K562 (cell line): ENCODE measurements around the gene GET3. TPM values are rescaled to one million over a fixed set of nuclear protein-coding genes. Genes with fewer than 3 reads are reported as not detected.
A peak's percentile ranks its signal among the peaks of the same experiment; 100 is the strongest.

Experiments
- ATAC-seq: fragments of 200-7000 bp; cut with Tn5 transposase; 3 replicates; pipeline ENCODE4 v1.9.1; 2020; ENCODE audit warnings: moderate library complexity
- BruUV-seq: library from RNA; stranded (reverse); fragments of 400-500 nt; replicated peaks from 2 replicates; lab custom pipeline; 2021; lab: Mats Ljungman, UMichigan
- CTCF ChIA-PET: fragments of 300-600 bp; formaldehyde crosslinking; extraction: SDS; loops from one replicate; lab custom pipeline; 2021; ENCODE audit warnings: low intra/inter-chr PET ratio; lab: Yijun Ruan, JAX
- POLR2A ChIA-PET: fragments of 300-600, 350-650 bp; sonication (Branson Sonifier 250); formaldehyde crosslinking; extraction: SDS; loops from one replicate; lab custom pipeline; 2021; ENCODE audit warnings: antibody characterized with exemption, inconsistent platforms; lab: Yijun Ruan, JAX
- DNase-seq, 4 experiments: peaks; one replicate each; pipeline versions ENCODE4 v3.0.0 to v3.0.0-alpha.2; 2011 to 2018; ENCODE audit warnings: low spot score in 3 of 4, mixed read lengths in 3 of 4; ENCODE audit errors: extremely low read depth in 1 of 4
- FAIRE-seq: peaks from 2 replicates; lab custom pipeline; 2011; peaks lifted over from hg19 to GRCh38; lab: Jason Lieb, UNC
- H2AFZ ChIP-seq: 2 replicates; pipeline ENCODE4 v1.6.0; 2011; ENCODE audit warnings: low read depth, low read length, control low read depth, inconsistent platforms
- H3K27ac ChIP-seq: fragments of 200-600 bp; 3 replicates; pipeline ENCODE4 v1.8.0; 2011; ENCODE audit warnings: low read depth, mild to moderate bottlenecking, control low read depth, inconsistent platforms, low read length, moderate library complexity, mixed read lengths; ENCODE audit errors: extremely low read depth
- H3K27me3 ChIP-seq, 2 experiments: fragments of 300-600 bp in 1 of 2; 2 replicates in 1 of 2; 3 replicates in 1 of 2; pipeline versions ENCODE4 v1.6.0 to v1.8.0; 2011; ENCODE audit warnings: inconsistent platforms in 2 of 2, low read length in 2 of 2, mild to moderate bottlenecking in 1 of 2, mixed read lengths in 1 of 2, moderate library complexity in 1 of 2; ENCODE audit not compliant: control insufficient read depth in 2 of 2, insufficient read depth in 2 of 2
- H3K36me3 ChIP-seq: fragments of 300-600 bp; 3 replicates; pipeline ENCODE4 v1.8.0; 2011; ENCODE audit warnings: mild to moderate bottlenecking, low read length, inconsistent platforms; ENCODE audit not compliant: control insufficient read depth, insufficient read depth
- H3K4me1 ChIP-seq, 2 experiments: fragments of 200-600 bp in 1 of 2; replicated peaks in 1 of 2; 2 replicates in 1 of 2; 3 replicates in 1 of 2; pipeline versions ENCODE4 v1.5.1 to v1.8.0; 2011; ENCODE audit warnings: inconsistent platforms in 2 of 2, low read length in 2 of 2, mild to moderate bottlenecking in 1 of 2, mixed read lengths in 1 of 2, moderate library complexity in 1 of 2; ENCODE audit not compliant: control insufficient read depth in 2 of 2, insufficient read depth in 2 of 2
- H3K4me2 ChIP-seq: 2 replicates; pipeline ENCODE4 v1.6.1; 2011; ENCODE audit warnings: low read length, control low read depth, inconsistent platforms, mixed read lengths; ENCODE audit not compliant: insufficient read depth
- H3K4me3 ChIP-seq: fragments of 200-600 bp; sonication (generic), shearing (Covaris generic); 2 replicates; pipeline ENCODE4 v1.5.1; 2016; ENCODE audit warnings: control low read depth, inconsistent platforms
- H3K79me2 ChIP-seq: fragments of 200-600 bp; 3 replicates; pipeline ENCODE4 v1.8.0; 2011; ENCODE audit warnings: low read length, inconsistent platforms; ENCODE audit not compliant: control insufficient read depth, insufficient read depth
- H3K9ac ChIP-seq, 2 experiments: 2 replicates each; pipeline versions ENCODE4 v1.6.0 to v1.6.1; 2011; ENCODE audit warnings: low read depth in 2 of 2, low read length in 2 of 2, control low read depth in 1 of 2, inconsistent platforms in 1 of 2, mild to moderate bottlenecking in 1 of 2, mixed read lengths in 1 of 2; ENCODE audit not compliant: insufficient read depth in 1 of 2
- H3K9me1 ChIP-seq: one replicate; pipeline ENCODE4 v1.6.0; 2011; ENCODE audit warnings: inconsistent platforms, mild to moderate bottlenecking, low read length, moderate library complexity; ENCODE audit not compliant: control insufficient read depth, insufficient read depth
- H3K9me3 ChIP-seq: replicated peaks from 2 replicates; pipeline ENCODE4 v1.5.1; 2011; ENCODE audit warnings: low read depth, low read length, inconsistent platforms; ENCODE audit not compliant: control insufficient read depth, insufficient read depth
- H4K20me1 ChIP-seq: replicated peaks from 2 replicates; pipeline ENCODE4 v1.6.1; 2011; ENCODE audit warnings: low read length, inconsistent platforms, mixed read lengths; ENCODE audit not compliant: control insufficient read depth, insufficient read depth
- ARID1B ChIP-seq: fragments of 450-650 bp; IDR thresholded peaks from 2 replicates; pipeline ENCODE4 v1.6.1; 2016; ENCODE audit warnings: antibody characterized with exemption, mild to moderate bottlenecking, inconsistent platforms
- CEBPG ChIP-seq, 3 experiments: fragments of 200-800 bp in 1 of 3; sonication (Bioruptor generic) in 1 of 3; sonication (generic) in 1 of 3; formaldehyde crosslinking in 1 of 3; IDR thresholded peaks in 2 of 3; conservative IDR thresholded peaks in 1 of 3; 2 replicates each; pipeline versions ENCODE4 v1.6.1 to v1.8.0; 2016 to 2022; ENCODE audit warnings: missing compliant biosample characterization in 2 of 3, missing genetic modification characterization in 2 of 3, mild to moderate bottlenecking in 1 of 3, missing genetic modification reagents in 1 of 3
- CXXC5 ChIP-seq: fragments of 250-450 bp; sonication (Bioruptor Pico); IDR thresholded peaks from 2 replicates; pipeline ENCODE4 v1.8.0; 2022; ENCODE audit warnings: inconsistent platforms, mild to moderate bottlenecking, moderate library complexity
- EGR1 ChIP-seq: fragments of 450-650 bp; conservative IDR thresholded peaks from 2 replicates; pipeline ENCODE4 v1.6.1; 2017; ENCODE audit warnings: mild to moderate bottlenecking
- MCM7 ChIP-seq, 2 experiments: fragments of 450-650 bp; IDR thresholded peaks; 2 replicates each; pipeline ENCODE4 v1.6.1; 2016 to 2018
- POLR2G ChIP-seq: fragments of 200-400 bp; formaldehyde crosslinking; IDR thresholded peaks from 2 replicates; pipeline ENCODE4 v1.6.1; 2017; ENCODE audit warnings: low read depth, mild to moderate bottlenecking, antibody characterized with exemption, low read length, moderate library complexity
- ZNF239 ChIP-seq: fragments of 250-450 bp; sonication (Bioruptor Pico); IDR thresholded peaks from 2 replicates; pipeline ENCODE4 v1.4.0; 2020; ENCODE audit warnings: mild to moderate bottlenecking
- WGBS: fragments of 100-300 bp; shearing (Covaris generic); methylation state at CpG from one replicate; pipeline ENCODE4 v1.1.6; 2016; ENCODE audit warnings: low coverage, mixed read lengths; ENCODE audit not compliant: insufficient coverage; ENCODE audit errors: missing lambda C conversion rate; 5-methylcytosine and 5-hydroxymethylcytosine counted together
- in situ Hi-C: fragments of 300-500 bp; cut with MboI; formaldehyde crosslinking; loops from 4 replicates; pipeline ENCODE4 v1.15.0; 2018; ENCODE audit warnings: inconsistent platforms, mixed read lengths
- intact Hi-C: fragments of 100-400 bp; cut with micrococcal nuclease; formaldehyde crosslinking; loops from 2 replicates; pipeline ENCODE4 v1.14.2; 2022
- polyA plus RNA-seq, 8 experiments: library from polyadenylated mRNA; depleted of rRNA in 4 of 8; stranded (reverse) in 5 of 8; unstranded in 3 of 8; fragments of >200 nt; fragmentation: Nextera tagmentation in 2 of 8; fragmentation: Illumina TruSeq in 1 of 8; extraction: Ambion mirVana in 2 of 8; extraction: Trizol in 1 of 8; gene quantifications; 2 replicates each; pipeline versions ENCODE4 v1.2.1 to v1.2.3, GENCODE V29; 2011 to 2014; ENCODE audit warnings: inconsistent platforms in 1 of 8, missing spikeins in 1 of 8
- total RNA-seq, 7 experiments: library from RNA; depleted of rRNA in 6 of 7; stranded (reverse); fragments of >200 nt in 6 of 7; fragmentation: Illumina TruSeq in 2 of 7; extraction: Trizol in 2 of 7; gene quantifications; 2 replicates each; pipeline versions ENCODE4 v1.2.1 to v1.2.3, GENCODE V29; 2011 to 2021; ENCODE audit warnings: low replicate concordance in 1 of 7
- TF ChIP-seq, protein P1 (sequence below), 2 experiments: IDR thresholded peaks; 2 replicates each; pipeline ENCODE4 v1.6.1; 2012; ENCODE audit warnings: improper control_type of control experiment in 2 of 2, low read depth in 2 of 2, low read length in 2 of 2, borderline replicate concordance in 1 of 2
- TF ChIP-seq, protein P2 (sequence below): fragments of 250-450 bp; sonication (Bioruptor Pico); IDR thresholded peaks from 2 replicates; pipeline ENCODE4 v1.4.0; 2020; ENCODE audit warnings: mild to moderate bottlenecking
- TF ChIP-seq, protein P3 (sequence below): sonication (generic); formaldehyde crosslinking; IDR thresholded peaks from 2 replicates; pipeline ENCODE4 v1.8.0; 2022; ENCODE audit warnings: mild to moderate bottlenecking, missing genetic modification reagents

The GET3 gene
- total and polyA plus RNA-seq, 9 of the 15 experiments (the other 6 are each of a cell fraction or from before 2014, with no cell fraction given): 8.3 to 83.5 (median 51.8) TPM

DNA sequence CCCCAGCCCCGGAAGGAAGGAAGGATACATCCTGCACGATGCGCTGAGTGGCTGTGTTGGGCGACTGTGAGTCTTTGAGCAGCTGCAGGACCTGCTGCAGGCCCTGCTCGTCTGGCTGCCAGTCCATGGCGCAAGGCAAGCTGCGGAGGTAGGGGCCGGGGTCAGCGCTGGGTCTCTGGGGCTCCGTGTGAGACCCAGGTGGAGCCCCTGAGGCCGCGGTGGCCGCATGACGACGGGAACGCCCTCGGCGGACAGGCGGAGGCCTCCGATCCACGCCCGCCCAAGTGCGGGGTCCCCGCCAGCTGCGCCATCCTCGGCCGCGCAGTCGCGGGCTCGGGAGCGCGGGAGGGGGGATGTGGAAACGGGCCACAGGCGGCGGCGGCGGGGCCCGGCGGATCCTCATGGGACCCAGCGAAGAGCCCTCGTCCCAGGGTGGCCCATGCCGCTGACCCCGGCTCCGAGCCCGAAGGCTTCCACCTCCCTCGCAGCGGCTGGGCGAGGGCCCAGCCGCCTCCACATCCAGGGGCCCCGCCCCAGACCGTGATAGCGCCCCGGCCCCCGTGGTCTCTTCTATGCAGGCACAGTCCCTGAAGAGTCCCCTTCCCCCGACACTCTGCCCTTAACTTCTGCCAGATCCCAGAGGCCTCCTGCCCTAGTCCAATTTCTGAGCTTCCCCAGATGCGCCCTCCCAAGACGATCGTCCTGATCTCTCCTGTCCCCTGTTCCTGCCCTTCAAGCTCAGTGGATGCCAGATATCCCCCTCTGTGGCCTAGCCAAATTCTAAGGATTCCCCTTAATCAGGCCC is 16.2 kb upstream of the GET3 start:
- ChIA-PET POLR2A (interaction anchor here (0.8 to 4.4 kb wide), 8 partner anchors 12 to 77 kb away, joined by 3 to 50 read pairs (median 4); partner anchors contain the start of genes JUNB and TRIR), CTCF (no interaction called here)
- Histone ChIP-seq H3K4me3 (peak overlapping the region; percentile 82), H3K9me1 (peaks cover 3% of the 10 kb centered on the region), H3K4me1 (peaks cover 10 to 46% of the 10 kb centered on the region in 2 experiments; a peak in 3 of 5 replicates), H3K9me3 (no peaks in the 10 kb centered on the region), H3K4me2 (peak overlapping the region; percentile 92), H3K27me3 (no peaks in the 10 kb centered on the region), H3K9ac (peak overlapping the region; percentile 89 to 99), H3K27ac (peak overlapping the region; percentile 87), H4K20me1 (peaks cover 17% of the 10 kb centered on the region; the same call in 1 of the 2 replicates), H3K79me2 (peaks cover 77% of the 10 kb centered on the region), H3K36me3 (peaks cover 47% of the 10 kb centered on the region), H2AFZ (no peak overlapping the region)
- in situ Hi-C loops: no loop called here
- peak; percentile 49 to 57 (median 55) for DNase-seq
- BruUV-seq: no TSS peak
- peak; percentile 49 for ATAC-seq
- WGBS: 6% methylated on average over 37 of the region's 59 CpGs
- intact Hi-C loops: no loop called here
- FAIRE-seq: no peak
- peak; percentile 52 for TF ChIP-seq EGR1
- TF ChIP-seq, protein P1, sequence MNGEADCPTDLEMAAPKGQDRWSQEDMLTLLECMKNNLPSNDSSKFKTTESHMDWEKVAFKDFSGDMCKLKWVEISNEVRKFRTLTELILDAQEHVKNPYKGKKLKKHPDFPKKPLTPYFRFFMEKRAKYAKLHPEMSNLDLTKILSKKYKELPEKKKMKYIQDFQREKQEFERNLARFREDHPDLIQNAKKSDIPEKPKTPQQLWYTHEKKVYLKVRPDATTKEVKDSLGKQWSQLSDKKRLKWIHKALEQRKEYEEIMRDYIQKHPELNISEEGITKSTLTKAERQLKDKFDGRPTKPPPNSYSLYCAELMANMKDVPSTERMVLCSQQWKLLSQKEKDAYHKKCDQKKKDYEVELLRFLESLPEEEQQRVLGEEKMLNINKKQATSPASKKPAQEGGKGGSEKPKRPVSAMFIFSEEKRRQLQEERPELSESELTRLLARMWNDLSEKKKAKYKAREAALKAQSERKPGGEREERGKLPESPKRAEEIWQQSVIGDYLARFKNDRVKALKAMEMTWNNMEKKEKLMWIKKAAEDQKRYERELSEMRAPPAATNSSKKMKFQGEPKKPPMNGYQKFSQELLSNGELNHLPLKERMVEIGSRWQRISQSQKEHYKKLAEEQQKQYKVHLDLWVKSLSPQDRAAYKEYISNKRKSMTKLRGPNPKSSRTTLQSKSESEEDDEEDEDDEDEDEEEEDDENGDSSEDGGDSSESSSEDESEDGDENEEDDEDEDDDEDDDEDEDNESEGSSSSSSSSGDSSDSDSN (IDR thresholded peaks at IDR 0.05; ENCODE audit: borderline replicate concordance in 1 of 2, low read depth in 2 of 2, low read length in 2 of 2): peak in 1 of 2 experiments; percentile 21; a peak in 1 of 4 replicates
- peak; percentile 61 for TF ChIP-seq POLR2G
- 0 out of 2 replicates have a peak, but pooled peaks have one; percentile 8 for TF ChIP-seq CEBPG (CRISPR knock-in tag; IDR thresholded peaks at IDR 0.05)
- TF ChIP-seq CEBPG (tag; conservative IDR thresholded peaks at IDR 0.05 in 1 of 2, IDR thresholded peaks at IDR 0.05 in 1 of 2): no peak
- TF ChIP-seq, protein P2, sequence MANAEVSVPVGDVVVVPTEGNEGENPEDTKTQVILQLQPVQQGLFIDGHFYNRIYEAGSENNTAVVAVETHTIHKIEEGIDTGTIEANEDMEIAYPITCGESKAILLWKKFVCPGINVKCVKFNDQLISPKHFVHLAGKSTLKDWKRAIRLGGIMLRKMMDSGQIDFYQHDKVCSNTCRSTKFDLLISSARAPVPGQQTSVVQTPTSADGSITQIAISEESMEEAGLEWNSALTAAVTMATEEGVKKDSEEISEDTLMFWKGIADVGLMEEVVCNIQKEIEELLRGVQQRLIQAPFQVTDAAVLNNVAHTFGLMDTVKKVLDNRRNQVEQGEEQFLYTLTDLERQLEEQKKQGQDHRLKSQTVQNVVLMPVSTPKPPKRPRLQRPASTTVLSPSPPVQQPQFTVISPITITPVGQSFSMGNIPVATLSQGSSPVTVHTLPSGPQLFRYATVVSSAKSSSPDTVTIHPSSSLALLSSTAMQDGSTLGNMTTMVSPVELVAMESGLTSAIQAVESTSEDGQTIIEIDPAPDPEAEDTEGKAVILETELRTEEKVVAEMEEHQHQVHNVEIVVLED (CRISPR knock-in tag): no peak
- peak; percentile 27; the same call in 1 of the 2 replicates for TF ChIP-seq CXXC5
- TF ChIP-seq ZNF239 (CRISPR knock-in tag): no peak
- TF ChIP-seq ARID1B: no peak
- TF ChIP-seq, protein P3, sequence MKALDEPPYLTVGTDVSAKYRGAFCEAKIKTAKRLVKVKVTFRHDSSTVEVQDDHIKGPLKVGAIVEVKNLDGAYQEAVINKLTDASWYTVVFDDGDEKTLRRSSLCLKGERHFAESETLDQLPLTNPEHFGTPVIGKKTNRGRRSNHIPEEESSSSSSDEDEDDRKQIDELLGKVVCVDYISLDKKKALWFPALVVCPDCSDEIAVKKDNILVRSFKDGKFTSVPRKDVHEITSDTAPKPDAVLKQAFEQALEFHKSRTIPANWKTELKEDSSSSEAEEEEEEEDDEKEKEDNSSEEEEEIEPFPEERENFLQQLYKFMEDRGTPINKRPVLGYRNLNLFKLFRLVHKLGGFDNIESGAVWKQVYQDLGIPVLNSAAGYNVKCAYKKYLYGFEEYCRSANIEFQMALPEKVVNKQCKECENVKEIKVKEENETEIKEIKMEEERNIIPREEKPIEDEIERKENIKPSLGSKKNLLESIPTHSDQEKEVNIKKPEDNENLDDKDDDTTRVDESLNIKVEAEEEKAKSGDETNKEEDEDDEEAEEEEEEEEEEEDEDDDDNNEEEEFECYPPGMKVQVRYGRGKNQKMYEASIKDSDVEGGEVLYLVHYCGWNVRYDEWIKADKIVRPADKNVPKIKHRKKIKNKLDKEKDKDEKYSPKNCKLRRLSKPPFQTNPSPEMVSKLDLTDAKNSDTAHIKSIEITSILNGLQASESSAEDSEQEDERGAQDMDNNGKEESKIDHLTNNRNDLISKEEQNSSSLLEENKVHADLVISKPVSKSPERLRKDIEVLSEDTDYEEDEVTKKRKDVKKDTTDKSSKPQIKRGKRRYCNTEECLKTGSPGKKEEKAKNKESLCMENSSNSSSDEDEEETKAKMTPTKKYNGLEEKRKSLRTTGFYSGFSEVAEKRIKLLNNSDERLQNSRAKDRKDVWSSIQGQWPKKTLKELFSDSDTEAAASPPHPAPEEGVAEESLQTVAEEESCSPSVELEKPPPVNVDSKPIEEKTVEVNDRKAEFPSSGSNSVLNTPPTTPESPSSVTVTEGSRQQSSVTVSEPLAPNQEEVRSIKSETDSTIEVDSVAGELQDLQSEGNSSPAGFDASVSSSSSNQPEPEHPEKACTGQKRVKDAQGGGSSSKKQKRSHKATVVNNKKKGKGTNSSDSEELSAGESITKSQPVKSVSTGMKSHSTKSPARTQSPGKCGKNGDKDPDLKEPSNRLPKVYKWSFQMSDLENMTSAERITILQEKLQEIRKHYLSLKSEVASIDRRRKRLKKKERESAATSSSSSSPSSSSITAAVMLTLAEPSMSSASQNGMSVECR (CRISPR knock-in tag): peak; percentile 28; the same call in 1 of the 2 replicates
- TF ChIP-seq MCM7 (IDR thresholded peaks at IDR 0.05): no peak
